ENCODE data around the gene MRM3.

The MRM3 gene

GRCh38 chr17:752002-752619 is 30.0 kb upstream of the MRM3 start, which contains the start of gene GEMIN4:
Gene GEMIN4 (minus strand): TSS chr17:752264. CDS start chr17:752142, 122 bp downstream.
- TF ChIP-seq CTCF (IDR thresholded peaks at IDR 0.05) = peak; percentile 88

- TF ChIP-seq CTCF (IDR thresholded peaks at IDR 0.05) = no peak
Observed at GRCh38 chr17:752620-753219, 29.4 kb upstream of the MRM3 start.

- no peak for TF ChIP-seq CTCF (IDR thresholded peaks at IDR 0.05)
Observed at GRCh38 chr17:753418-753817, 28.7 kb upstream of the MRM3 start.

GRCh38 chr17:759964-760363 is 22.2 kb upstream of the MRM3 start:
- no peak for TF ChIP-seq CTCF (IDR thresholded peaks at IDR 0.05)

GRCh38 chr17:760371-760770 is 21.8 kb upstream of the MRM3 start:
- no peak for TF ChIP-seq CTCF (IDR thresholded peaks at IDR 0.05)

- no peak for TF ChIP-seq CTCF (IDR thresholded peaks at IDR 0.05)
Observed at GRCh38 chr17:767076-767475, 15.1 kb upstream of the MRM3 start.

GRCh38 chr17:773016-773415 is 9.1 kb upstream of the MRM3 start:
- TF ChIP-seq CTCF (IDR thresholded peaks at IDR 0.05) = no peak
